Upper lobe of left lung (tissue), 6 donors: Measurements from ENCODE around the gene RAB11FIP4. TPM values are rescaled to one million over a fixed set of nuclear protein-coding genes. Genes with fewer than 3 reads are reported as not detected.

Experiments
- ATAC-seq, 2 donors: fragments of 200-7000 bp; cut with Tn5 transposase; one replicate each; pipeline ENCODE4 v1.9.1; 2022; ENCODE audit warnings: mild to moderate bottlenecking in 2 of 2, moderate library complexity in 2 of 2; ENCODE audit not compliant: low FRiP score in 2 of 2
- DNase-seq, 2 donors: peaks; one replicate each; pipeline ENCODE4 v3.0.0-alpha.2; 2019 to 2020
- H3K27ac ChIP-seq, 4 donors: fragments of 200-600 bp; sonication (generic); one replicate each; pipeline ENCODE4 v1.5.1; 2016 to 2019
- H3K27me3 ChIP-seq, 4 donors: fragments of 200-600 bp; sonication (generic); one replicate each; pipeline ENCODE4 v1.5.1; 2017 to 2019
- H3K36me3 ChIP-seq, 4 donors: fragments of 200-600 bp; sonication (generic); one replicate each; pipeline ENCODE4 v1.5.1; 2016 to 2019
- H3K4me1 ChIP-seq, 4 donors: fragments of 200-600 bp; sonication (generic); one replicate each; pipeline ENCODE4 v1.5.1; 2018 to 2019
- H3K4me3 ChIP-seq, 4 donors: fragments of 200-600 bp; sonication (generic); one replicate each; pipeline ENCODE4 v1.5.1; 2017 to 2019; ENCODE audit warnings: mild to moderate bottlenecking in 2 of 4, moderate library complexity in 1 of 4
- H3K9me3 ChIP-seq, 4 donors: fragments of 200-600 bp; sonication (generic); one replicate each; pipeline ENCODE4 v1.5.1; 2018 to 2019
- EP300 ChIP-seq, 4 donors: sonication (generic); formaldehyde crosslinking; IDR thresholded peaks; one replicate each; pipeline ENCODE4 v1.5.1; 2017; ENCODE audit warnings: antibody characterized with exemption in 4 of 4, control low read depth in 2 of 4
- POLR2A ChIP-seq, 4 donors: fragments of 450-650 bp; IDR thresholded peaks; one replicate each; pipeline ENCODE4 v1.5.1; 2016 to 2017; ENCODE audit warnings: antibody characterized with exemption in 4 of 4, mild to moderate bottlenecking in 2 of 4
- POLR2AphosphoS5 ChIP-seq, 2 donors: sonication (generic); formaldehyde crosslinking; IDR thresholded peaks; one replicate each; pipeline ENCODE4 v1.5.1; 2017; ENCODE audit warnings: antibody characterized with exemption in 2 of 2
- WGBS, 2 donors: methylation state at CpG; one replicate each; pipeline ENCODE4 v1.1.5; 2017 to 2018; 5-methylcytosine and 5-hydroxymethylcytosine counted together
- total RNA-seq, 6 donors: library from RNA; depleted of rRNA in 4 of 6; stranded (reverse); fragments of >200 nt in 4 of 6; gene quantifications; one replicate each; pipeline versions ENCODE4 v1.1.0 to v1.2.1, GENCODE V29; 2016 to 2021
- TF ChIP-seq, protein P1 (sequence below), 6 experiments: fragments of 450-650 bp in 4 of 6; fragments of 200-600 bp in 2 of 6; sonication (generic) in 2 of 6; IDR thresholded peaks; one replicate each; pipeline ENCODE4 v1.5.1; 2016 to 2019; ENCODE audit warnings: antibody characterized with exemption in 6 of 6
- donor health status: DM: no; HTN: no; CAD: no; lungs with moderate emphysema.
- donor health status: DM: no; HTN: yes; CAD: no; lungs with severe emphysema.

Gene RAB11FIP4
- total RNA-seq, 6 donors from 2014 or later, result 15.2 to 36.1 (median 23.3) TPM

GRCh38 chr17:31477417-31478055, 86.1 kb downstream of the RAB11FIP4 start:
- Histone ChIP-seq H3K36me3 (no peaks in the 10 kb centered on the region), H3K27me3 (no peaks in the 10 kb centered on the region), H3K4me3 (no peak overlapping the region), H3K9me3 (no peaks in the 10 kb centered on the region), H3K27ac (no peak overlapping the region), H3K4me1 (peaks cover 0 to 7% (median 0%) of the 10 kb centered on the region in 4 donors)
- 88 to 96% methylated on average over 14 of the region's 14 CpGs for WGBS, 2 donors
- DNase-seq, result no peak
- no peak for ATAC-seq
- TF ChIP-seq POLR2A (IDR thresholded peaks at IDR 0.05) (no peak), EP300 (IDR thresholded peaks at IDR 0.05) (no peak), POLR2AphosphoS5 (IDR thresholded peaks at IDR 0.05) (no peak)
- TF ChIP-seq, protein P1, sequence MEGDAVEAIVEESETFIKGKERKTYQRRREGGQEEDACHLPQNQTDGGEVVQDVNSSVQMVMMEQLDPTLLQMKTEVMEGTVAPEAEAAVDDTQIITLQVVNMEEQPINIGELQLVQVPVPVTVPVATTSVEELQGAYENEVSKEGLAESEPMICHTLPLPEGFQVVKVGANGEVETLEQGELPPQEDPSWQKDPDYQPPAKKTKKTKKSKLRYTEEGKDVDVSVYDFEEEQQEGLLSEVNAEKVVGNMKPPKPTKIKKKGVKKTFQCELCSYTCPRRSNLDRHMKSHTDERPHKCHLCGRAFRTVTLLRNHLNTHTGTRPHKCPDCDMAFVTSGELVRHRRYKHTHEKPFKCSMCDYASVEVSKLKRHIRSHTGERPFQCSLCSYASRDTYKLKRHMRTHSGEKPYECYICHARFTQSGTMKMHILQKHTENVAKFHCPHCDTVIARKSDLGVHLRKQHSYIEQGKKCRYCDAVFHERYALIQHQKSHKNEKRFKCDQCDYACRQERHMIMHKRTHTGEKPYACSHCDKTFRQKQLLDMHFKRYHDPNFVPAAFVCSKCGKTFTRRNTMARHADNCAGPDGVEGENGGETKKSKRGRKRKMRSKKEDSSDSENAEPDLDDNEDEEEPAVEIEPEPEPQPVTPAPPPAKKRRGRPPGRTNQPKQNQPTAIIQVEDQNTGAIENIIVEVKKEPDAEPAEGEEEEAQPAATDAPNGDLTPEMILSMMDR (IDR thresholded peaks at IDR 0.05), result no peak

DNA sequence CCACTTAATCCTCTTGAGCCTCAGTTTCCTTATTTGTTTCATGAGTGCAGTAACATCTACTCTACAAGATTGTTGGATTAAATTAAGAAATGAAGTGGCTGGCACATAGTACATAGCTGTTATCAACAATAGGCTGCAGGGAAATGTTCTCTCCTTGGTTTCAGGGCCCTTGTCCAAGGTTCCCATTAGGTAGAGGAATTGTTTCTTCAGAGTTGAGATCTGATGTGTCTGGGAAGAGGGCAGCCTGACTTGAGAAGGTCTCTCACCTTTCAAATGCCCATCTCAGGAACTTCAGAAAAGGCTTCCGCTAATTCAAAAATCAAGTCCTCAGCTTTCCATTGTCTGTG, 87.6 kb downstream of the RAB11FIP4 start:
- no peak for DNase-seq
- Histone ChIP-seq H3K4me3 (no peak overlapping the region), H3K27ac (no peak overlapping the region), H3K36me3 (no peaks in the 10 kb centered on the region), H3K9me3 (no peaks in the 10 kb centered on the region), H3K27me3 (no peaks in the 10 kb centered on the region), H3K4me1 (peaks cover 0 to 7% (median 0%) of the 10 kb centered on the region in 4 donors)
- no peak for ATAC-seq
- WGBS, 2 donors, result 100% methylated on average over 1 of the region's 1 CpG
- TF ChIP-seq POLR2AphosphoS5 (IDR thresholded peaks at IDR 0.05), result no peak
- TF ChIP-seq, protein P1 (IDR thresholded peaks at IDR 0.05), result no peak
- no peak for TF ChIP-seq POLR2A (IDR thresholded peaks at IDR 0.05)
- TF ChIP-seq EP300 (IDR thresholded peaks at IDR 0.05), result no peak

GRCh38 chr17:31479524-31479923, 88.0 kb downstream of the RAB11FIP4 start:
- TF ChIP-seq POLR2AphosphoS5 (IDR thresholded peaks at IDR 0.05) (no peak), POLR2A (IDR thresholded peaks at IDR 0.05) (no peak), EP300 (IDR thresholded peaks at IDR 0.05) (no peak)
- TF ChIP-seq, protein P1 (IDR thresholded peaks at IDR 0.05), result no peak
- no peak overlapping the region for H3K27ac ChIP-seq
- no peaks in the 10 kb centered on the region for H3K27me3 ChIP-seq
- 98% methylated on average over 2 of the region's 2 CpGs for WGBS, 2 donors
- peaks cover 0 to 7% (median 0%) of the 10 kb centered on the region in 4 donors for H3K4me1 ChIP-seq
- no peak for DNase-seq
- no peak overlapping the region for H3K4me3 ChIP-seq
- ATAC-seq, result no peak
- H3K36me3 ChIP-seq, result no peaks in the 10 kb centered on the region
- no peaks in the 10 kb centered on the region for H3K9me3 ChIP-seq

- Histone ChIP-seq H3K36me3 (no peaks in the 10 kb centered on the region), H3K4me3 (no peak overlapping the region), H3K27ac (no peak overlapping the region), H3K9me3 (no peaks in the 10 kb centered on the region), H3K27me3 (no peaks in the 10 kb centered on the region), H3K4me1 (peaks cover 0 to 7% (median 0%) of the 10 kb centered on the region in 4 donors)
- no peak for TF ChIP-seq POLR2A (IDR thresholded peaks at IDR 0.05)
- TF ChIP-seq EP300 (IDR thresholded peaks at IDR 0.05), result no peak
- no peak for TF ChIP-seq POLR2AphosphoS5 (IDR thresholded peaks at IDR 0.05)
- TF ChIP-seq, protein P1 (IDR thresholded peaks at IDR 0.05), result no peak
- DNase-seq (no peak), ATAC-seq (no peak)
- 90 to 91% methylated on average over 6 of the region's 6 CpGs for WGBS, 2 donors
Observed at GRCh38 chr17:31480067-31480466, 88.6 kb downstream of the RAB11FIP4 start.
